OCI-LY7 (cell line): ENCODE data around the gene ARID5B.

Experiments used
- CTCF ChIP-seq: fragments of 200-600 bp; sonication (generic); conservative IDR thresholded peaks from 2 replicates; pipeline ENCODE4 v1.5.1; 2014; ENCODE audit warnings: mild to moderate bottlenecking, antibody characterized with exemption, low read length, moderate library complexity, mixed read lengths
- EZH2phosphoT487 ChIP-seq: fragments of 200-600 bp; sonication (generic); IDR thresholded peaks from 2 replicates; pipeline ENCODE4 v1.6.1; 2018; ENCODE audit warnings: low read depth, borderline replicate concordance, mild to moderate bottlenecking, mixed run types, antibody characterized with exemption, low read length, moderate library complexity, mixed read lengths

- no peak for TF ChIP-seq CTCF
- TF ChIP-seq EZH2phosphoT487, result no peak
These were observed 21.9 kb downstream of the ARID5B start for GRCh38 chr10:61923210-61923949.
